GM19025 (cell line): ENCODE results near the gene CHCHD4.

Experiments
- ATAC-seq: cut with Tn5 transposase; IDR thresholded peaks from one replicate; pipeline ENCODE4 v1.9.1; 2021; ENCODE audit warnings: mild to moderate bottlenecking, low read depth, moderate library complexity; ENCODE audit not compliant: unreplicated experiment

Gene CHCHD4

DNA sequence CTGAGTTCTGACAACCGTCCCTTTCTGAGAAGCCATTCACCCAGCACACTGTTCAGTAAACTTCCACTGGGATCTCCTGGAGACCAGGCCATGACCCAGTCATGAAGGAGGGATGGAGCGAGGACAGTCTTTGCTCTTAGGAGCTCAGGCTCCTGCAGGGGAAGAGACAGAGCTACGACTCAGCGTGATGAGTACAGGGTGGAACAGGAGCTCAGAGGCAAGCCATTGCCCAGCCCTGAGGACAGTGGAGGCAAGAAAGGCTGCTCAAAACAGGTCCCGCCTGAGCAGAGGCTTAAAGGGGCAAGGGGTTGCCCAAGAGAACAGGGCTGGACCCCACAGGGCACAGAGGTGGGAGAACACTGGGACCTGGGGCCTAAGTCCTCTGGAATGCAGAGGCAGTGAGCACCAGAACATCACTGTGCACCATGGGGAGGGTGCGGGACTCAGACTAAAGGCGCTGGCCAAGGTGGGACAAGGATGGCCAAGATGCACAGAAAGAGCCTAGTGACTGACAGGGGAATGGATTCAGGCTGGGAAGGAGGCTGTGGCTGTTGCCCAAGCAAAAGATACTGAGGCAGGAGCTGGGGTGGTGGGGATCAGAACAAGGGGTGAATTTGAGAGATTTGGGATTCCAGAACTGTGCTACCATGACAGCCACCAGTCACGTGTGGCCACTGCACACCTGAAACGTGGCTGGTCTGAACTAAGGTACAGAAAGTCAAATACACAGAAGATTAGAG lies 26.0 kb upstream of the CHCHD4 start:
- no peak for ATAC-seq

- no peak for ATAC-seq
Measured at GRCh38 chr3:14150078-14150477, 25.4 kb upstream of the CHCHD4 start.

GRCh38 chr3:14148041-14148985 lies 23.6 kb upstream of the CHCHD4 start:
- no peak for ATAC-seq

GRCh38 chr3:14147617-14148016 lies 22.9 kb upstream of the CHCHD4 start:
- ATAC-seq: no peak

- no peak for ATAC-seq
Measured at GRCh38 chr3:14147066-14147435, 22.4 kb upstream of the CHCHD4 start.

DNA sequence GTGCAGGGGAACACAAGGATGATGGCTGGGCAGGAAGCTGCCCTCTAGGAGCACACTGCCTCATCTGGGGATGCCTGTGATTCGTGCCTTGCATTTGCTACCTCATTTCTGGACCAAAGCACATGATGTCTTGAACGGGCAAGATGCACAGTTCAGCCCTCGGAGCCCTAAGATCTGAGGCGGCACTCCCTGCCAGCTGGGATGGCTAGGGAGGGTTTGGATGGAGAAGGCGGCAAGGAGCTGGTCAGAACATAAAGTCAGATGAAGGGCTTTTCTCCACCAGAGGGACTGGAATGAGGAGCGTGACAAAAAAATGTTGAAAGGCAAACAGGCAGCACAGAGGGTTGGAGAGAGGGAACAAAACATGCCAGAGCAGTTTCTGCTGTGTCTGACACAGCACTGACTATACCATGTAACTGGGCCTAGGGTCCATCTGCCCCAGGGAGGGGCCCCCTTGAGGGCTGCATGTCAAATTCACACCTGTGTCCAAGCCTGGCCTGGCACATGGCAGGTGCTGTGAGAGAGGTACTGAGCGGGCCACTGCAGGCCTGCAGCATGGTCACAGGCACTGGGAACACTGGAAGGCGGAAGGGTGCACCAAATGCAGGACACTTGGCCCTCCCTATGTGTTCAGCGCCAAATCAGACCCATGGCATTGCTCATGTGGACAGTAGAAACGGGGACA lies 21.9 kb upstream of the CHCHD4 start:
- no peak for ATAC-seq

- ATAC-seq: no peak
Measured at GRCh38 chr3:14145670-14146380, 21.2 kb upstream of the CHCHD4 start.

DNA sequence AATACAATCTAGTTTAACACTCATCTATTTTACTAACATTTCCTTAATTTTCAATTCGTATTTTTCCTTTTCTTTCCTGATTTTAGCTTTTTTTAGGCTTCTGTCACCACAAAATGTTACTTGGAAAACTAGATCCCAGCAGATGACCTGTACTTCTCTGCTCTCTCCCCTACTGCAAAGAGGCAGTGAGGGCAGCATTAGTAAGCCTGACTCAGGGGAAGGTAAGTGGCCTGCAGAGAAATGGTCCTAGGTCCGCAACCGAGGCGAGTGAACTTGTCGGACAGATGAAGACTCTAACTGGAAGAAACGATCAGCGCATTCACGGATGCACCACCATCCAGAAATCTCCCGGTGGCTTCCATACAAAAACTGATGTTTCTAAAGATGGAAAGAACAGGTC lies 20.6 kb upstream of the CHCHD4 start:
- ATAC-seq: no peak

- ATAC-seq: peak; percentile 92
Measured at GRCh38 chr3:14144423-14145075, 19.9 kb upstream of the CHCHD4 start.

GRCh38 chr3:14143271-14144225 lies 18.9 kb upstream of the CHCHD4 start:
- no peak for ATAC-seq

DNA sequence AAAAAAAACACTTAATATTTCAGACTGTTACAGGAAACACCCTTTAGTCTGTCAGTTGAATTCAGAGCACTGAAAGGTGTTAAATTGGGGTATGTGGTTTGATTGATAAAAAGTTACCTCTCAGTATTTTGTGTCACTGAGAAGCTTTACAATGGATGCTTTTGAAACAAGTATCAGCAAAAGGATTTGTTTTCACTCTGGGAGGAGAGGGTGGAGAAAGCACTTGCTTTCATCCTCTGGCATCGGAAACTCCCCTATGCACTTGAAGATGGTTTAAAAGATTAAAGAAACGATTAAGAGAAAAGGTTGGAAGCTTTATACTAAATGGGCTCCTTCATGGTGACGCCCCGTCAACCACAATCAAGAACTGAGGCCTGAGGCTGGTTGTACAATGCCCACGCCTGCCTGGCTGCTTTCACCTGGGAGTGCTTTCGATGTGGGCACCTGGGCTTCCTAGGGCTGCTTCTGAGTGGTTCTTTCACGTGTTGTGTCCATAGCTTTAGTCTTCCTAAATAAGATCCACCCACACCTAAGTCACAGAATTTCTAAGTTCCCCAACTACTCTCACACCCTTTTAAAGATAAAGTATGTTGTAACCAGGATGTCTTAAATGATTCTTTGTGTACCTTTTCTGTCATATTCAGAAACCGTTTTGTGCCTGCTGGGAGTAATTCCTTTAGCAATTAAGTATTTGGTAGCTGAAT lies 18.0 kb upstream of the CHCHD4 start:
- no peak for ATAC-seq

GRCh38 chr3:14141602-14142341 lies 17.1 kb upstream of the CHCHD4 start:
- ATAC-seq: no peak

- no peak for ATAC-seq
Measured at GRCh38 chr3:14141144-14141543, 16.5 kb upstream of the CHCHD4 start.

DNA sequence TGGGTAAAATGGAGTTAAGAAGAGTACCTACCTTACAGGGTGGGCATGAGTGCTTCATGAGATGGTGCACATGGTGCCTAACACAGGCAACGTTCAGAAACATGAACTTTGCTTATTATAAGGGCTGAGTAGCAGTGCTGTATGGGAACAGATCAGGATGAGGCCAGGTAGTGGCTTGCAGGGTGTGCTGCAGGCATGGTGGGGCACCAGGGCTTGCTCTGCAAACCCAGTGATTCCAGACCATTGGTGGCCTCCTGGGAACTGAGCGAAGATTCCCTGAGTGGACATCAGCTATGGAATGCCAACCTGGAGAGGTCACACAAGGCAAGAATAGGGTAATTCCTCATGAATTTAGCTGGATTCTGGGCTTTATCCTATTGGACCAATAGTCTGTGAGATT lies 16.0 kb upstream of the CHCHD4 start:
- ATAC-seq: no peak

DNA sequence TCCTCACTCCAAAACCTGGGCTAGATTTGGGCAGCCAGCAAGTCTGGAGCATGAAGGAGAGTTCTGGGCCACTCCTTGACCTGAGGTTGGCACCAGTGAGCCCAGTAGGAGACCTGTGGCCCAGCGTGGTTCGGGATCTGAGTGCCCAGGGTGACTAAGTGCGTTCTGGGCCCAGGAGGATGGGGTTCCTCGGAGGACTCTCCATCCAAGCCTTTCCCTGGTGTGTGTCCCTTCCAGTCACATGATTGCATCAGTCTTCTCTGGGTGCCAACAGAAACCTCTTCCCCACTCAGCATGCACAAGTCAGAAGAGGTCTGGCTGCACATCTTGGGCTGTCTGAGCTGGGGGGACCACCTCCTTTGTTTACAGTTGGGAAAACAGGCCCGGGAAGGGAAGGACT lies 15.1 kb upstream of the CHCHD4 start:
- ATAC-seq: no peak

- no peak for ATAC-seq
Measured at GRCh38 chr3:14138878-14139655, 14.4 kb upstream of the CHCHD4 start.
